HepG2 (cell line): ENCODE measurements around the gene NDUFB11. TPM values are rescaled to one million over a fixed set of nuclear protein-coding genes. Genes with fewer than 3 reads are reported as not detected.

Experiments used
- ARID2 ChIP-seq: sonication (generic); formaldehyde crosslinking; IDR thresholded peaks from 2 replicates; pipeline ENCODE4 v1.8.1; 2022; ENCODE audit warnings: mild to moderate bottlenecking, missing genetic modification reagents, borderline replicate concordance
- BRD4 ChIP-seq: sonication (generic); formaldehyde crosslinking; IDR thresholded peaks from 2 replicates; pipeline ENCODE4 v1.4.0; 2020; ENCODE audit warnings: missing genetic modification reagents
- KLF15 ChIP-seq: sonication (generic); formaldehyde crosslinking; IDR thresholded peaks from 2 replicates; pipeline ENCODE4 v1.8.1; 2023; ENCODE audit warnings: borderline replicate concordance, mild to moderate bottlenecking, inconsistent platforms, missing genetic modification reagents, mixed read lengths
- MEIS1 ChIP-seq: sonication (generic); formaldehyde crosslinking; IDR thresholded peaks from 2 replicates; pipeline ENCODE4 v1.9.0; 2021; ENCODE audit warnings: mild to moderate bottlenecking, missing genetic modification reagents, moderate library complexity, borderline replicate concordance
- NAIF1 ChIP-seq: sonication (generic); formaldehyde crosslinking; IDR thresholded peaks from 2 replicates; pipeline ENCODE4 v1.5.0; 2020; ENCODE audit warnings: mild to moderate bottlenecking, missing genetic modification reagents, borderline replicate concordance
- ZNF772 ChIP-seq: sonication (generic); formaldehyde crosslinking; IDR thresholded peaks from 2 replicates; pipeline ENCODE4 v1.5.0; 2020; ENCODE audit warnings: mild to moderate bottlenecking, missing genetic modification reagents
- polyA plus RNA-seq, 8 experiments: library from polyadenylated mRNA; depleted of rRNA in 3 of 8; stranded (reverse) in 7 of 8; unstranded in 1 of 8; fragments of >200 nt; fragmentation: Illumina TruSeq in 4 of 8; extraction: Trizol in 4 of 8; gene quantifications; 2 replicates each; pipeline versions ENCODE4 v1.2.1 to v1.2.3, GENCODE V29; 2011 to 2016; ENCODE audit warnings: low read depth in 4 of 8, missing spikeins in 1 of 8, mixed read lengths in 1 of 8; ENCODE audit not compliant: insufficient read depth in 1 of 8
- total RNA-seq, 5 experiments: library from RNA; depleted of rRNA; stranded (reverse); fragments of >200 nt; fragmentation: Illumina TruSeq; extraction: Trizol; gene quantifications; 2 replicates each; pipeline ENCODE4 v1.2.3, GENCODE V29; 2016; ENCODE audit warnings: low read depth in 1 of 5
- TF ChIP-seq, protein P1 (sequence below): IDR thresholded peaks from 2 replicates; pipeline ENCODE4 v1.6.1; 2012; ENCODE audit warnings: low read depth, low read length, improper control_type of control experiment
- TF ChIP-seq, protein P2 (sequence below): sonication (generic); formaldehyde crosslinking; IDR thresholded peaks from 2 replicates; pipeline ENCODE4 v1.4.0; 2020; ENCODE audit warnings: missing genetic modification reagents; ENCODE audit errors: not compliant biosample characterization
- TF ChIP-seq, protein P3 (sequence below): IDR thresholded peaks from 2 replicates; pipeline ENCODE4 v1.6.1; 2016; ENCODE audit warnings: low read depth, missing genetic modification reagents, missing compliant biosample characterization
- TF ChIP-seq, protein P4 (sequence below): sonication (generic); formaldehyde crosslinking; IDR thresholded peaks from 2 replicates; pipeline ENCODE4 v1.4.0; 2020; ENCODE audit warnings: mild to moderate bottlenecking, missing genetic modification reagents, borderline replicate concordance

Gene NDUFB11
- total and polyA plus RNA-seq, 2 of the 13 experiments (the other 11 are each of a cell fraction or from before 2014, with no cell fraction given): 46.6 to 100 TPM

DNA sequence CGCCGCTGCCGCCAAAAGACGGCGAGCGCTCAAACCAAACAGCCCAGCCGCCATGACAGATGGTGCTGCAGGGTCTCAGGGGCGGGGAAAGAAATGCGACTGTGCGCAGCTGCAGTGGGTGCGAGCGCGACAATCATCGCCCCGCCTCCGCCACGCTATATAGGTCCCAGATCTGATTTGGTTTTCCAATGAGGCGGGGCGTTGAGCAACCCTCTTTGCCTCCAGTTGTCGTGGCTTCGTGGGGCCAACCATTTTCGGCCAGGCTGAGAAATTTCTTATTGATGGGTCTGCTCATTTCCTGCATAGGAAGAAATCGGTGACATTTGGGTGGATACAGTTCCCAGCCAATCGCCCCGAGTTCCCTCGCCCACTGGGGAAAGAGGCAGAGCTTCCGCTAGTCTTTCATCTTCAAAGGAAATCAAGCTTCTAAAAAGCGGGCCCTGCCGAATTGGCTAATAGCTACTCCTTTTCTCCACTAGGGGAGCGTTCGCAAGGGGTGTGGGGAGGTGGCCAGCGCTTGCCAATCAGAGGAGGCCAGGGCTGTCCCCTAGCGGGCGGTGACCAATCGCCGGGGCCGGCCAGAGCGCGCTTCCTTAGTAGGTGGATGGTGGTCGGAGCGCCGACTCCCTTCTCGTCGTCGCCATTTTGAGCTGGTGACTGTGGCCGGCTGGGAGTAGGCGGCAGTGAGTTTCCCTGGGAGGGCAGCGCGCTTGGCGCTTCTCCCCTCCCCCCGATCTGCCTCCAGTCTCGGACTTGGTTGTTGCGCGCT, at the start of gene NDUFB11, which contains the start of gene RBM10 (continued):
- TF ChIP-seq, protein P1, sequence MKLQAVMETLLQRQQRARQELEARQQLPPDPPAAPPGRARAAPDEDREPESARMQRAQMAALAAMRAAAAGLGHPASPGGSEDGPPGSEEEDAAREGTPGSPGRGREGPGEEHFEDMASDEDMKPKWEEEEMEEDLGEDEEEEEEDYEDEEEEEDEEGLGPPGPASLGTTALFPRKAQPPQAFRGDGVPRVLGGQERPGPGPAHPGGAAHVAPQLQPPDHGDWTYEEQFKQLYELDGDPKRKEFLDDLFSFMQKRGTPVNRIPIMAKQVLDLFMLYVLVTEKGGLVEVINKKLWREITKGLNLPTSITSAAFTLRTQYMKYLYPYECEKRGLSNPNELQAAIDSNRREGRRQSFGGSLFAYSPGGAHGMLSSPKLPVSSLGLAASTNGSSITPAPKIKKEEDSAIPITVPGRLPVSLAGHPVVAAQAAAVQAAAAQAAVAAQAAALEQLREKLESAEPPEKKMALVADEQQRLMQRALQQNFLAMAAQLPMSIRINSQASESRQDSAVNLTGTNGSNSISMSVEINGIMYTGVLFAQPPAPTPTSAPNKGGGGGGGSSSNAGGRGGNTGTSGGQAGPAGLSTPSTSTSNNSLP: peak; percentile 20; the same call in 1 of the 2 replicates
- 0 out of 2 replicates have a peak, but pooled peaks have one; percentile 10 for TF ChIP-seq NAIF1
- TF ChIP-seq, protein P2, sequence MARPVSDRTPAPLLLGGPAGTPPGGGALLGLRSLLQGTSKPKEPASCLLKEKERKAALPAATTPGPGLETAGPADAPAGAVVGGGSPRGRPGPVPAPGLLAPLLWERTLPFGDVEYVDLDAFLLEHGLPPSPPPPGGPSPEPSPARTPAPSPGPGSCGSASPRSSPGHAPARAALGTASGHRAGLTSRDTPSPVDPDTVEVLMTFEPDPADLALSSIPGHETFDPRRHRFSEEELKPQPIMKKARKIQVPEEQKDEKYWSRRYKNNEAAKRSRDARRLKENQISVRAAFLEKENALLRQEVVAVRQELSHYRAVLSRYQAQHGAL (CRISPR knock-in tag): no peak
- 0 out of 2 replicates have a peak, but pooled peaks have one; percentile 51 for TF ChIP-seq BRD4 (CRISPR knock-in tag)
- TF ChIP-seq KLF15 (CRISPR knock-in tag): no peak
- no peak for TF ChIP-seq ZNF772 (CRISPR knock-in tag)
- TF ChIP-seq, protein P3, sequence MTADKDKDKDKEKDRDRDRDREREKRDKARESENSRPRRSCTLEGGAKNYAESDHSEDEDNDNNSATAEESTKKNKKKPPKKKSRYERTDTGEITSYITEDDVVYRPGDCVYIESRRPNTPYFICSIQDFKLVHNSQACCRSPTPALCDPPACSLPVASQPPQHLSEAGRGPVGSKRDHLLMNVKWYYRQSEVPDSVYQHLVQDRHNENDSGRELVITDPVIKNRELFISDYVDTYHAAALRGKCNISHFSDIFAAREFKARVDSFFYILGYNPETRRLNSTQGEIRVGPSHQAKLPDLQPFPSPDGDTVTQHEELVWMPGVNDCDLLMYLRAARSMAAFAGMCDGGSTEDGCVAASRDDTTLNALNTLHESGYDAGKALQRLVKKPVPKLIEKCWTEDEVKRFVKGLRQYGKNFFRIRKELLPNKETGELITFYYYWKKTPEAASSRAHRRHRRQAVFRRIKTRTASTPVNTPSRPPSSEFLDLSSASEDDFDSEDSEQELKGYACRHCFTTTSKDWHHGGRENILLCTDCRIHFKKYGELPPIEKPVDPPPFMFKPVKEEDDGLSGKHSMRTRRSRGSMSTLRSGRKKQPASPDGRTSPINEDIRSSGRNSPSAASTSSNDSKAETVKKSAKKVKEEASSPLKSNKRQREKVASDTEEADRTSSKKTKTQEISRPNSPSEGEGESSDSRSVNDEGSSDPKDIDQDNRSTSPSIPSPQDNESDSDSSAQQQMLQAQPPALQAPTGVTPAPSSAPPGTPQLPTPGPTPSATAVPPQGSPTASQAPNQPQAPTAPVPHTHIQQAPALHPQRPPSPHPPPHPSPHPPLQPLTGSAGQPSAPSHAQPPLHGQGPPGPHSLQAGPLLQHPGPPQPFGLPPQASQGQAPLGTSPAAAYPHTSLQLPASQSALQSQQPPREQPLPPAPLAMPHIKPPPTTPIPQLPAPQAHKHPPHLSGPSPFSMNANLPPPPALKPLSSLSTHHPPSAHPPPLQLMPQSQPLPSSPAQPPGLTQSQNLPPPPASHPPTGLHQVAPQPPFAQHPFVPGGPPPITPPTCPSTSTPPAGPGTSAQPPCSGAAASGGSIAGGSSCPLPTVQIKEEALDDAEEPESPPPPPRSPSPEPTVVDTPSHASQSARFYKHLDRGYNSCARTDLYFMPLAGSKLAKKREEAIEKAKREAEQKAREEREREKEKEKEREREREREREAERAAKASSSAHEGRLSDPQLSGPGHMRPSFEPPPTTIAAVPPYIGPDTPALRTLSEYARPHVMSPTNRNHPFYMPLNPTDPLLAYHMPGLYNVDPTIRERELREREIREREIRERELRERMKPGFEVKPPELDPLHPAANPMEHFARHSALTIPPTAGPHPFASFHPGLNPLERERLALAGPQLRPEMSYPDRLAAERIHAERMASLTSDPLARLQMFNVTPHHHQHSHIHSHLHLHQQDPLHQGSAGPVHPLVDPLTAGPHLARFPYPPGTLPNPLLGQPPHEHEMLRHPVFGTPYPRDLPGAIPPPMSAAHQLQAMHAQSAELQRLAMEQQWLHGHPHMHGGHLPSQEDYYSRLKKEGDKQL (CRISPR knock-in tag): no peak
- TF ChIP-seq, protein P4, sequence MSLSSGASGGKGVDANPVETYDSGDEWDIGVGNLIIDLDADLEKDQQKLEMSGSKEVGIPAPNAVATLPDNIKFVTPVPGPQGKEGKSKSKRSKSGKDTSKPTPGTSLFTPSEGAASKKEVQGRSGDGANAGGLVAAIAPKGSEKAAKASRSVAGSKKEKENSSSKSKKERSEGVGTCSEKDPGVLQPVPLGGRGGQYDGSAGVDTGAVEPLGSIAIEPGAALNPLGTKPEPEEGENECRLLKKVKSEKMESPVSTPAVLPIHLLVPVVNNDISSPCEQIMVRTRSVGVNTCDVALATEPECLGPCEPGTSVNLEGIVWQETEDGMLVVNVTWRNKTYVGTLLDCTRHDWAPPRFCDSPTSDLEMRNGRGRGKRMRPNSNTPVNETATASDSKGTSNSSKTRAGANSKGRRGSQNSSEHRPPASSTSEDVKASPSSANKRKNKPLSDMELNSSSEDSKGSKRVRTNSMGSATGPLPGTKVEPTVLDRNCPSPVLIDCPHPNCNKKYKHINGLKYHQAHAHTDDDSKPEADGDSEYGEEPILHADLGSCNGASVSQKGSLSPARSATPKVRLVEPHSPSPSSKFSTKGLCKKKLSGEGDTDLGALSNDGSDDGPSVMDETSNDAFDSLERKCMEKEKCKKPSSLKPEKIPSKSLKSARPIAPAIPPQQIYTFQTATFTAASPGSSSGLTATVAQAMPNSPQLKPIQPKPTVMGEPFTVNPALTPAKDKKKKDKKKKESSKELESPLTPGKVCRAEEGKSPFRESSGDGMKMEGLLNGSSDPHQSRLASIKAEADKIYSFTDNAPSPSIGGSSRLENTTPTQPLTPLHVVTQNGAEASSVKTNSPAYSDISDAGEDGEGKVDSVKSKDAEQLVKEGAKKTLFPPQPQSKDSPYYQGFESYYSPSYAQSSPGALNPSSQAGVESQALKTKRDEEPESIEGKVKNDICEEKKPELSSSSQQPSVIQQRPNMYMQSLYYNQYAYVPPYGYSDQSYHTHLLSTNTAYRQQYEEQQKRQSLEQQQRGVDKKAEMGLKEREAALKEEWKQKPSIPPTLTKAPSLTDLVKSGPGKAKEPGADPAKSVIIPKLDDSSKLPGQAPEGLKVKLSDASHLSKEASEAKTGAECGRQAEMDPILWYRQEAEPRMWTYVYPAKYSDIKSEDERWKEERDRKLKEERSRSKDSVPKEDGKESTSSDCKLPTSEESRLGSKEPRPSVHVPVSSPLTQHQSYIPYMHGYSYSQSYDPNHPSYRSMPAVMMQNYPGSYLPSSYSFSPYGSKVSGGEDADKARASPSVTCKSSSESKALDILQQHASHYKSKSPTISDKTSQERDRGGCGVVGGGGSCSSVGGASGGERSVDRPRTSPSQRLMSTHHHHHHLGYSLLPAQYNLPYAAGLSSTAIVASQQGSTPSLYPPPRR (CRISPR knock-in tag): 0 out of 2 replicates have a peak, but pooled peaks have one; percentile 20
- TF ChIP-seq ARID2: no peak
- no peak for TF ChIP-seq MEIS1 (CRISPR knock-in tag)
